ENCODE measurements around the gene AIFM3. TPM values are rescaled to one million over a fixed set of nuclear protein-coding genes. Genes with fewer than 3 reads are reported as not detected.

Gene AIFM3
- total RNA-seq, 3 donors from 2014 or later: 1.6 to 3.3 (median 2.2) TPM

GRCh38 chr22:20994128-20994901, 27.3 kb downstream of the AIFM3 start:
- H3K27me3 ChIP-seq: no peaks in the 10 kb centered on the region
- H3K4me3 ChIP-seq: no peak overlapping the region
- H3K27ac ChIP-seq: no peak overlapping the region
- intact Hi-C loops (cut with DNase I; ENCODE audit: low total_unique reads): no loop called here
- no peak for DNase-seq (ENCODE audit: low spot score in 2 of 2)
- no peak for TF ChIP-seq CTCF (IDR thresholded peaks at IDR 0.05)
- TF ChIP-seq POLR2AphosphoS5 (IDR thresholded peaks at IDR 0.05): no peak
- no peak for TF ChIP-seq POLR2A (IDR thresholded peaks at IDR 0.05)
- no peaks in the 10 kb centered on the region for H3K9me3 ChIP-seq
- no peaks in the 10 kb centered on the region for H3K36me3 ChIP-seq
- no peaks in the 10 kb centered on the region for H3K4me1 ChIP-seq

GRCh38 chr22:20994902-20995241, 27.8 kb downstream of the AIFM3 start:
- Histone ChIP-seq H3K27me3 (no peaks in the 10 kb centered on the region), H3K4me1 (peaks cover 2 to 3% of the 10 kb centered on the region in 2 donors), H3K27ac (no peak overlapping the region), H3K36me3 (no peaks in the 10 kb centered on the region), H3K9me3 (no peaks in the 10 kb centered on the region), H3K4me3 (no peak overlapping the region)
- no peak for TF ChIP-seq POLR2A (IDR thresholded peaks at IDR 0.05)
- TF ChIP-seq POLR2AphosphoS5 (IDR thresholded peaks at IDR 0.05): no peak
- TF ChIP-seq CTCF (IDR thresholded peaks at IDR 0.05): no peak
- intact Hi-C loops (cut with DNase I; ENCODE audit: low total_unique reads): no loop called here
- DNase-seq (ENCODE audit: low spot score in 2 of 2): no peak

- Histone ChIP-seq H3K27me3 (no peaks in the 10 kb centered on the region), H3K36me3 (no peaks in the 10 kb centered on the region), H3K9me3 (no peaks in the 10 kb centered on the region), H3K4me3 (no peak overlapping the region), H3K27ac (no peak overlapping the region), H3K4me1 (peaks cover 4 to 10% of the 10 kb centered on the region in 2 donors)
- intact Hi-C loops (cut with DNase I; ENCODE audit: low total_unique reads): no loop called here
- no peak for DNase-seq (ENCODE audit: low spot score in 2 of 2)
- TF ChIP-seq POLR2AphosphoS5 (IDR thresholded peaks at IDR 0.05) (no peak), POLR2A (IDR thresholded peaks at IDR 0.05) (no peak), CTCF (IDR thresholded peaks at IDR 0.05) (no peak)
These were observed 28.4 kb downstream of the AIFM3 start for GRCh38 chr22:20995329-20996030.

- Histone ChIP-seq H3K4me1 (peaks cover 4 to 14% of the 10 kb centered on the region in 2 donors), H3K27ac (no peak overlapping the region), H3K27me3 (no peaks in the 10 kb centered on the region), H3K36me3 (no peaks in the 10 kb centered on the region), H3K9me3 (no peaks in the 10 kb centered on the region), H3K4me3 (no peak overlapping the region)
- TF ChIP-seq POLR2AphosphoS5 (IDR thresholded peaks at IDR 0.05) (no peak), POLR2A (IDR thresholded peaks at IDR 0.05) (no peak), CTCF (IDR thresholded peaks at IDR 0.05) (no peak)
- DNase-seq (ENCODE audit: low spot score in 2 of 2): no peak
- intact Hi-C loops (cut with DNase I; ENCODE audit: low total_unique reads): no loop called here
These were observed 29.0 kb downstream of the AIFM3 start for GRCh38 chr22:20996031-20996410.
